ENCODE data around the gene CCR6.

CCR6 gene

DNA sequence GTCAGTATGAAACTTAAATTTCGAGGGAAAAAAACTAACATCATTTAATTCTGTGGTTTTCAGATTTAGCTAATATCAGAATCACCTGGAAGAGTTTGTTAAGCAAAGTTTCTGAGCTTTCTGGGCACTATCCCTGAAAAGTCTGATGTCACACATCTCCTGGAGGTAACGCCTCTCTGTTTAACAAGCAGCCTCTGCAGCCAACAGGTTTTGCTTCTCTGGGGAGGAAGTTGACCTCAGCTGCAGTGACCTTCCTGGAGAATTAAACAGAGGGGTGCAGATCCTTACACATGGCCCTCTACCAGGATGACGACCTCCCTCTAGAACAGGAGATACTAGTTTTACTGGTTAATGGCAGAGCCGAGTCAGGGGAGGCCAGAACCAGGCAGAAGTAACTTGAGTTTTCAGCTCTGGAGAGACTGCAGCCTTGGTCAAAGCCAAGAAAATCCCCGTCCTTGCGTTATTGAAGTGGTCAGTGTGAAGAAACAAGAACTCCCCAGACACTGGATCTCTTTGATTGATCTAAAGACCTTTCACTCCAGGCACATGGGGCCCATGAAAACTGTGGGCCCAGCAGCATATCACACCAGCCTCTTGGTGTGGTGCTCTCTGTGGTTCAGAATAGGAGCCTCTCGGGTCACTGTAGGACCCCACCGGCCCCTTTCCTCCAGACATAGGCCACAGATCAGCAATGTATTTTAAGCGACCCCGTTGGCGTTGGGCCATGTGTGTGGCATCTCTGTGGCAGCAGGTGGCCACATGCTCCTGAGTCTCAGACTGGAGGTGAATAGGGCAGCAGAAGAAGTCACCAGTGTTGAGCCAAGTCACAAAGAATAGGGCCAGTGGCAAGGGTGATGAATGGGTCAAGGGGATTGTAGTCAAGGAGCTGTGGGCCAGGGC, 33.4 kb upstream of the CCR6 start:
- H3K4me3 ChIP-seq (ENCODE audit: low read depth, low read length), result no peak overlapping the region
- TF ChIP-seq, protein P1, sequence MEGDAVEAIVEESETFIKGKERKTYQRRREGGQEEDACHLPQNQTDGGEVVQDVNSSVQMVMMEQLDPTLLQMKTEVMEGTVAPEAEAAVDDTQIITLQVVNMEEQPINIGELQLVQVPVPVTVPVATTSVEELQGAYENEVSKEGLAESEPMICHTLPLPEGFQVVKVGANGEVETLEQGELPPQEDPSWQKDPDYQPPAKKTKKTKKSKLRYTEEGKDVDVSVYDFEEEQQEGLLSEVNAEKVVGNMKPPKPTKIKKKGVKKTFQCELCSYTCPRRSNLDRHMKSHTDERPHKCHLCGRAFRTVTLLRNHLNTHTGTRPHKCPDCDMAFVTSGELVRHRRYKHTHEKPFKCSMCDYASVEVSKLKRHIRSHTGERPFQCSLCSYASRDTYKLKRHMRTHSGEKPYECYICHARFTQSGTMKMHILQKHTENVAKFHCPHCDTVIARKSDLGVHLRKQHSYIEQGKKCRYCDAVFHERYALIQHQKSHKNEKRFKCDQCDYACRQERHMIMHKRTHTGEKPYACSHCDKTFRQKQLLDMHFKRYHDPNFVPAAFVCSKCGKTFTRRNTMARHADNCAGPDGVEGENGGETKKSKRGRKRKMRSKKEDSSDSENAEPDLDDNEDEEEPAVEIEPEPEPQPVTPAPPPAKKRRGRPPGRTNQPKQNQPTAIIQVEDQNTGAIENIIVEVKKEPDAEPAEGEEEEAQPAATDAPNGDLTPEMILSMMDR (IDR thresholded peaks at IDR 0.05; ENCODE audit: borderline replicate concordance, insufficient read depth, low read depth, low read length), result no peak

DNA sequence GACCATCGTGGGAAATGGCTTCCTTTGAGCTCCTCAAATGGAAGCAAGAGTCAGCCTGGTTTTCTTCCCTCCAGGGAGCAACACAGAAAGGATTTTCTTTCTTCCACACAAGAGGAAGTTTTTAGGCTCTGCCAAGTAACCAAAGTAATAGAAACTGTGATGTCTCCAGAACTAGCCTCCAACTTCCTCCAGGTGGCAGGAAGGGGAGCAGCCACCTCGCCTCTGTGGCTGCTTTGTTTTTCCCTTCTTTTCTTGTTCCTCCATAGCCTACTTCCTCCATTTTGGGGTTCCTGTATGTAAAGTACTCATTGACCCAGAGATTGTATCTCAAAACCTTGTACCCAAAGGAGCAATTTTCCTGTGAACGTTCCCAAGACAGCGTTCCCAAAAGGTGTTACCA, 32.7 kb upstream of the CCR6 start:
- TF ChIP-seq, protein P1 (IDR thresholded peaks at IDR 0.05; ENCODE audit: borderline replicate concordance, insufficient read depth, low read depth, low read length), result peak; percentile 5; the same call in 1 of the 2 replicates
- H3K4me3 ChIP-seq (ENCODE audit: low read depth, low read length), result no peak overlapping the region

DNA sequence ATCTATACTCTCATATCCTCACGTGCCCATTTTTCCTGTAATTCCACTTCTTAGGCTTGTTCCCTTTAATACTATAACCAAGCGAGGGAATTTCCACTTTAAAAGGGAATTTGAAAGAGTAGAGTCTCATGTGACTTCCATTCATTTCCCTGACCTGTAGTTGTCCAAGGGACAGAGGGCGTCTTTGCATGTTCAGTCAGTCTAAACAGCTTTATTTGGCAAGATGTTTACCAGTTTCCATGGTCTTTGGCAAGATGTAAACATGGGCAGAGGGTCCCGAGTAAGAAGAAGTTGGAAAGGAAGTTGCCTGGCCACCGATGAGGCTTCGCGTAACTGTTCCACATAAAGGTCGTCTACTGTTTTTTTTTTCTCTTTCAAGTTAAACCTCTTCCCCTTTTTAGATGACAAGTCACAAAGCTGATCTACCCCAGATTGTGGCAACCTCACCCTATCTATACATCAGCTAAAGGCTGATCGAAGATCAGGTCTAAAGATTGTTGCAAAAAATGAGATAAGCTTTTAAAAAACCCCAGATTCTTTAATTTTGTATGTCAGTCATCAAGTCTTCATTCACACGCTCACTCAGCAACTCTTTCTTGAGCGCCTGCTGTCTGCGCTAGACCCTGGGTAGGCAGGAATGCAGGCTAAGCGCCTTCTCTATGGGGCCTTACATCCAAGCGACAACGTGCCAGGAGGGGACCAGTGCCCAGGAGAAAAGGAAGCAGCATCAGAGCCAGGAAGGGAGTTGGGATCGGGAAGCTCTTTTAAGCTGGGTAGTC, 31.7 kb upstream of the CCR6 start:
- TF ChIP-seq, protein P1 (IDR thresholded peaks at IDR 0.05; ENCODE audit: borderline replicate concordance, insufficient read depth, low read depth, low read length), result no peak
- no peak overlapping the region for H3K4me3 ChIP-seq (ENCODE audit: low read depth, low read length)

DNA sequence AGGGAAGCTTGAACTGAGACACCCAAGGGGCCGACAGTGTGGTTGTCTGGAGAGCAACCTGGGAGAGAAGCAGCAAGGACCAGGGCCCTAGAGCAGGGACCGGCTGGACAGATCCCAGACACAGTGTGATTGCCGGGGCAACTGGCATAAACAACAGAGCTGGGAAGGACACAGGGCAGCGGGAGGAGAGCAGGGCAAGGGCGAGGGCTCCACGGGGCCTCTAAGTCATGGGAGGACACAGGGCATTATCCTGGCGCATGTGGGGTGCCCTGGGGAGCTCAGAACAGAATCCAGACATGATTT, 31.1 kb upstream of the CCR6 start:
- TF ChIP-seq, protein P1 (IDR thresholded peaks at IDR 0.05; ENCODE audit: borderline replicate concordance, insufficient read depth, low read depth, low read length), result no peak
- no peak overlapping the region for H3K4me3 ChIP-seq (ENCODE audit: low read depth, low read length)

DNA sequence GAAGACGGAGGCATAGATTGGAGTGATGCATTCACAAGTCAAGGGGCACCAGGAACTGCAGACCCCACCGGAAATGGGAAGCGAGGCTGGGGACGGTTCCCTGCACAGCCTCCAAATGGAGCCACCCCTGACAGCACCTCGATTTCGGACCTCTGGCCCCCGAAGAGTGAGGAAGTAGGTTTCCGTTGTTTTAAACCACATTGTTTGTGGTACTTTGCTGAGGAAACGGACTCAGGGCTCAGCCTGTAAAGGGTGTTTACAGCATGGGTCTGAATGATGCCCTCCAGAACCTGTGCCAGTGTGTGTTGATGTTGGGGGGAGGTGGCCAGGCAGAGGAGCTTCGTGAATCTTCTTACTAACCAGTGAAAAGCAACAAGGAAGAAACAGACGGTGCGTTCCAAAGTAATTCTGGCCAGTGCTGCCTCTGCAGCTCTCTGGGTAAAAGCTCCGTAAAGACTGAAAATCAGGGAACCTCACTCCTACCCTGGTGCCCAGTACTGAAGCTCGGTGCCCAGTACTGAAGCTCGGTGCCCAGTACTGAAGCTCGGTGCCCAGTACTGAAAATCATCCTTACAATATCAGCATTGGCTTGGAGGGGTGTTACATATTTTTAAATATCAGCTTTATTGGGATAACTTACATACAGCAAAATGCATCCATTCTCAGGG, 30.1 kb upstream of the CCR6 start:
- peak overlapping the region; percentile 59 for H3K4me3 ChIP-seq (ENCODE audit: low read depth, low read length)
- TF ChIP-seq, protein P1 (IDR thresholded peaks at IDR 0.05; ENCODE audit: borderline replicate concordance, insufficient read depth, low read depth, low read length), result no peak

DNA sequence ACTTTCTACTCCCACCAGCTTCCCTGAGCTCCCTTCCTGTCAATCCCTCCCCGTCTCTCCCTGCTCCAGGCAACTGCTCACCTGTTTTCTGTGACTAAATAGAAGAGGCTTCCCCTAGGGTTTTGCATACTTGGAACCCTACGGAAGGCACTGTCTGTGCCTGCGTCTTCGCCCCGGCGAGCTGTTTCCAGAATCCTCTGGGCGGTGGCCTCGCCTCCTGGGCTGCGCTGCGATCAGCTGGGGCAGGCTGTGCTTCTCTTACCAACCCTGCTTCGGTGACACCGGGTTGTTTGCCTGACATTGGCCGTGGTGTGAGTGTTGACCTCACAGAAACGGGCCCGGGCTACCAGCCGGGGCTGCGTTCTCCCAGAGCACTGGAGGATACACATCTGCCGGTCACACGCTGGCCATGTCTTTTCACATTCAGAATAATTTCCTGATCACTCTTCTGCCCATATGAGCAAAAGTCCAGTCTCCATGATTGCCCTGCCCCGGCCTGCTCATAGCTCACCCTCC, 29.4 kb upstream of the CCR6 start:
- H3K4me3 ChIP-seq (ENCODE audit: low read depth, low read length), result peak overlapping the region; percentile 59
- TF ChIP-seq, protein P1 (IDR thresholded peaks at IDR 0.05; ENCODE audit: borderline replicate concordance, insufficient read depth, low read depth, low read length), result no peak

All from GM12875 (cell line).